ENCODE data around the gene KDM5A.
"Not testable (repeated sequence)": the region's sequence is repeated elsewhere in the genome, so short reads cannot be mapped to it uniquely, and the experiment has no call there.

DNA sequence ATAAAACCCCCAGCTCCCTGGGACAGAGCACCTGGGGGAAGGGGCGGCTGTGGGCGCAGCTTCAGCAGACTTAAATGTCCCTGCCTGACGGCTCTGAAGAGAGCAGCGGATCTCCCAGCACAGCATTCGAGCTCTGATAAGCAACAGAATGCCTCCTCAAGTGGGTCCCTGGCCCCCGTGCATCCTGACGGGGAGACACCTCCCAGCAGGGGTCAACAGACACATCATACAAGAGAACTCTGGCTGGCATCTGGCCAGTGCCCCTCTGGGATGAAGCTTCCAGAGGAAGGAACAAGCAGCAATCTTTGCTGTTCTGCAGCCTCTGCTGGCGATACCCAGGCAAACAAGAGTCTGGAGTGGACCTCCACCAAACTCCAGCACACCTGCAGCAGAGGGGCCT, 91.1 kb downstream of the KDM5A start:
- TF ChIP-seq, protein P1, sequence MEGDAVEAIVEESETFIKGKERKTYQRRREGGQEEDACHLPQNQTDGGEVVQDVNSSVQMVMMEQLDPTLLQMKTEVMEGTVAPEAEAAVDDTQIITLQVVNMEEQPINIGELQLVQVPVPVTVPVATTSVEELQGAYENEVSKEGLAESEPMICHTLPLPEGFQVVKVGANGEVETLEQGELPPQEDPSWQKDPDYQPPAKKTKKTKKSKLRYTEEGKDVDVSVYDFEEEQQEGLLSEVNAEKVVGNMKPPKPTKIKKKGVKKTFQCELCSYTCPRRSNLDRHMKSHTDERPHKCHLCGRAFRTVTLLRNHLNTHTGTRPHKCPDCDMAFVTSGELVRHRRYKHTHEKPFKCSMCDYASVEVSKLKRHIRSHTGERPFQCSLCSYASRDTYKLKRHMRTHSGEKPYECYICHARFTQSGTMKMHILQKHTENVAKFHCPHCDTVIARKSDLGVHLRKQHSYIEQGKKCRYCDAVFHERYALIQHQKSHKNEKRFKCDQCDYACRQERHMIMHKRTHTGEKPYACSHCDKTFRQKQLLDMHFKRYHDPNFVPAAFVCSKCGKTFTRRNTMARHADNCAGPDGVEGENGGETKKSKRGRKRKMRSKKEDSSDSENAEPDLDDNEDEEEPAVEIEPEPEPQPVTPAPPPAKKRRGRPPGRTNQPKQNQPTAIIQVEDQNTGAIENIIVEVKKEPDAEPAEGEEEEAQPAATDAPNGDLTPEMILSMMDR (IDR thresholded peaks at IDR 0.05) = not testable (repeated sequence)
- TF ChIP-seq POLR2A (IDR thresholded peaks at IDR 0.05) = not testable (repeated sequence)

All from adrenal gland (tissue), 5 donors.